Left ventricle myocardium superior (tissue), 1 donor: ENCODE results near the gene SH3RF1. TPM values are rescaled to one million over a fixed set of nuclear protein-coding genes. Genes with fewer than 3 reads are reported as not detected.

Source experiments
- ATAC-seq: fragments of 200-7000 bp; cut with Tn5 transposase; one replicate; pipeline ENCODE4 v1.9.1; 2020; ENCODE audit warnings: mild to moderate bottlenecking, moderate library complexity
- DNase-seq: peaks from one replicate; pipeline ENCODE4 v3.0.0-alpha.2; 2020
- intact Hi-C: fragments of 100-400 bp; cut with micrococcal nuclease; formaldehyde crosslinking; loops from one replicate; pipeline ENCODE4 v1.11.0; 2022
- total RNA-seq: library from RNA; stranded (reverse); fragmentation: NEBNext Ultra II Directional; extraction: Animal tissue kit (Norgen Biotek cat#: 25700); gene quantifications from one replicate; pipeline ENCODE4 v1.2.1, GENCODE V29; 2021
- donor health status: DM: no; HTN: yes; CAD: no; lungs with severe emphysema.

Gene SH3RF1
- total RNA-seq, 1 donor from 2014 or later, result 5.8 TPM

DNA sequence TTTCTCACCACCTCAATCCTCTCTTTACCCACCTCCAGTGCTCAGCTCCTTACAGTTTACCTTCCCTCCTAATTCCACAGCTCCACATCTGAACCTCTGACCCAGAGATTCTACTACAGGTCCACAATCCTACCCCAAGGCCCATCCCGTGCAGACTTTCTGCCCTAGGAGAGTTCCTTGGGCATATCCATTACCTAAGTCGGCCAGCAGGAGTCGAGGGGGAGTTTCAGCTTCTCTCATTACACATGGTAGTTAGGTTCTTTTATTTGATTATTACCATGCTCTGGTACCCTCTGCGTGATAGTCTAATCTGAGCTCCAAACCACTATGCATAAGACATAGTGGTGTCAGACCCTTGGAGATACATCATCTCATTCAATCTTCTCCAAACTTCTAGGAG lies 117.9 kb downstream of the SH3RF1 start:
- DNase-seq (no peak), ATAC-seq (no peak)
- intact Hi-C loops, result no loop called here

DNA sequence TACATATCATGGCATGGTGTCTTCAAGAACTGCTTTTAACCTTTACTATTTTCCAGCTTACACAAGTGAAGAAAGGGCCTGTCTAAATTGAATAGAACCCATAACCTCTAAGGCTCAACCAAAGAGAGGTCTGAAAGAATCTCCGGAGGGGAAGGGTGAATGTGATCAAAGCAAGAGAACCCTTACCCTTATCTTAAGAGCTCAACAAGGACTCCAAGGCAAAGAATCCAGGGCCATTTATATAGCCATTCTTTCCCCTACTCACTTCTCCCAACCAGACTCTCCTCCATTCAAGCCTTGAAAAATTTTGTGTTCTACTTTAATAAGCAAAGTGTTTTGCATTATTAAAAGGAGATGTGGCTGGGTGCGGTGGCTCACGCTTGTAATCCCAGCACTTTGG lies 118.7 kb downstream of the SH3RF1 start:
- DNase-seq, result no peak
- ATAC-seq, result no peak
- intact Hi-C loops, result no loop called here

- intact Hi-C loops, result no loop called here
- DNase-seq (no peak), ATAC-seq (no peak)
Measured at GRCh38 chr4:169151671-169152070, 119.1 kb downstream of the SH3RF1 start.

GRCh38 chr4:169150806-169151205 lies 120.0 kb downstream of the SH3RF1 start:
- ATAC-seq (no peak), DNase-seq (no peak)
- intact Hi-C loops, result no loop called here

GRCh38 chr4:169148885-169149284 lies 121.9 kb downstream of the SH3RF1 start:
- intact Hi-C loops, result no loop called here
- DNase-seq (no peak), ATAC-seq (no peak)

GRCh38 chr4:169147191-169147590 lies 123.6 kb downstream of the SH3RF1 start:
- DNase-seq, result no peak
- intact Hi-C loops, result no loop called here
- ATAC-seq, result no peak

DNA sequence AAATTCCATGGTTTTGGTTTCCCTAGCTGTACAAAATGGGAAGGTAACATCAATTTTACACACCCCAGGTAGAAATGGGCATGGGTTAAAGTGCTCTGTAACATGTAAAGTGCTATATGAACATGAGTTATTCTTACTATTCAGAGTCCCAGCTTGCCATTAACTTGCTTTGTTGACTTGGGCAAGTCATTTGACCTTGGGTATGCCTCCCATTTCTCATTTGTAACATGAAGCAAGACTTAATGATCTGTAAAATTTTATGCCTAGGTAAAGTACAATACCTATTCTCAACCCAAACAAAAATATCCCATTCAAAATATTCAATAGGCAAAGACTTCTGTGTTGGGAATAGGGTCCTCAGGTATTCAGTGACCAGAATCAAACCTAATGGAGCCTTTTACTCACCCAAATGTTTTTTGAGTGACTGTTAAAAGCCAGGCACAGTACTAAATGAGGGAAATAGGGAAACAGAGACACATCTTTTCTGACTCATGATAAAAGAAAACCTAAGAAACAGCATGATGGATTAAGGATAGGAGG lies 126.6 kb downstream of the SH3RF1 start:
- DNase-seq, result no peak
- intact Hi-C loops, result no loop called here

GRCh38 chr4:169143335-169143734 lies 127.4 kb downstream of the SH3RF1 start:
- intact Hi-C loops, result no loop called here
- no peak for DNase-seq
- ATAC-seq, result no peak

More for the DNA sequence above, 126.6 kb downstream of the SH3RF1 start:
- ATAC-seq, result no peak

DNA sequence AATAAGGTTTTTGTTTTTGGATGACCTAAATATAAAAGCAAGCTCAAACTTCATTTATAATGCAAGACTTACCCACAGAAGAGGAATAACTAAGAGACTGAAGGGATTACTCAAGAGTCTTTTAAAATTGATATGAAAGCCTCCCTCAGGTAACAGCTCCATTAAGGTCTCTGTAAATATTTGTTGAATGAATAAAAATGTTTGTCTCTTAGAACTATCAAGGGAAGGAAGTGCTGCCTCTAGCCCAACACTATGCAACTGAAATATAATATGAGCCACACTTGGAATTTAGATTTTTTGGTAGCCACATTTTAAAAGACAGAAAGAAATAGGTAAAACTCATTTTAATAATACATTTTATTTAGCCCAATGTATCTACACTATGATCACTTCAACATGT lies 127.8 kb downstream of the SH3RF1 start:
- ATAC-seq (no peak), DNase-seq (no peak)

DNA sequence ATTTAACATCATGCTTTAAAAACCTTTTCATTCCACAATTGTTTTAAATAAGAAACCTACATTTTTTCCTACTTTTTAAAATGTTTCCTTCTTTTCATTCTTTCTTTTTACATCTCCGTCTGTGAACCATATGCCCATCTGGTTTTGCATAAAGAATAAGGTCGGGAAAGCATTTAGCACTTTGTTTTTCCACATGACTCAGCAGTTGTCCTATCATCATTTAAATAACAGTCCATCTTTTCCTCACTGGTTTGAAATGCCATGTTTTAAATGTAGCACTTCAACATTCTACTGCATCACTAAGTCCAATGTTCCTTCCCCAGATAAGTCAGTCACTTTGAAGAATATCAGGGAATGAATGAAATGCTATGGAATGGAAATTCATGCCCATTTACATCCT lies 128.4 kb downstream of the SH3RF1 start:
- DNase-seq, result no peak
- intact Hi-C loops, result no loop called here
- no peak for ATAC-seq

More for the DNA sequence above, 127.8 kb downstream of the SH3RF1 start:
- intact Hi-C loops, result no loop called here

- DNase-seq (no peak), ATAC-seq (no peak)
- intact Hi-C loops, result no loop called here
Measured at GRCh38 chr4:169139021-169139420, 131.7 kb downstream of the SH3RF1 start.

DNA sequence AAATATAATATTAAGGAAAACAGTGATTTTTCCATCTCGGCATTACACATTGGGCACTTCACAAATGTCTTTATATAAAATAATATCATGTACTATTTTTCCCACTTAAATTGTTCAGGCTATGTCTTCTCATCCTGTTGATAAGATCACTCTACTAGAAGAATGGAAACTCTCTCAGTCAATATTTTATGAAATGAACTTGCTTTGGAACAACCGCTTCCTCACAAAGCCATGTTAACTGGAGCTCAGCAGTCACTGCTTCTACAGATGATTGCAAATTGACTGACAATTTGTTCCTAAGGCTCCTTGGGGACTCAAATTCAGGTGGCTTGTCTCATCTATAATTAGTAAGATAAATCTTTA lies 133.2 kb downstream of the SH3RF1 start:
- DNase-seq (no peak), ATAC-seq (no peak)
- intact Hi-C loops, result no loop called here

DNA sequence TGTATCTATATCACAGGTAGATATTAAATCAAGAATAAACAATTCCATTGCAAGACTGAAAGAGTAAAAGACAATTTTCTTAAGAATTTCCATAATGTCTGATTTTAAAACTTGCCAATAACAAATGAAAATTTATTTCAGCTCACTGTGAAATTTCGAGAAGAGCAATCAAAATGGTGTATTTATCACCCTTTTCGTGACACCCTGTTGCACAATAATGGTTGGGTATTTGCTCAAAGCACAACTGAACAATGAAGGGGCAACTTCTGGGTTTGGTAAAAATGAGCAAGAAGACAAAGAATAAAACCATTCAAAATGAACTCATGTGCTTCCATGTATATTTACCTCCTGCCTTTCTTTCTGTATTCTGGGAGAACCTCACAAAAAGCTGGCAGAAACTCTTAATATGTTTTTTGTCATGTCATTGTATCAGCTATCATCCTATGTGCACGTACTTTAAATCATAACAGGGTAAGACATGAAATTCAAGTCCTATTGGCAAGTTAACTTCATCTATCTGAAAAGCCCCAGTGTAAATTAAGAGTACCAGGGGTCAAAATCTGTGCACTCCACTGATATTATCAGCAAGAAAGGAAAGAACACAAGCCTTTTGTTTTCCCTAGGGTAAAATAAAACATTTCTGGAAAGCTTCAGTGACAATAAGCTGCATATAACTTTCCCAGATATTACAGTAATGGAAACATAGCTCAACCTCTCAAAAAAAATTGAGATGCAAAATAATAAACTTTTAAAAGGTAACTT lies 133.8 kb downstream of the SH3RF1 start:
- intact Hi-C loops, result no loop called here
- DNase-seq (no peak), ATAC-seq (no peak)

DNA sequence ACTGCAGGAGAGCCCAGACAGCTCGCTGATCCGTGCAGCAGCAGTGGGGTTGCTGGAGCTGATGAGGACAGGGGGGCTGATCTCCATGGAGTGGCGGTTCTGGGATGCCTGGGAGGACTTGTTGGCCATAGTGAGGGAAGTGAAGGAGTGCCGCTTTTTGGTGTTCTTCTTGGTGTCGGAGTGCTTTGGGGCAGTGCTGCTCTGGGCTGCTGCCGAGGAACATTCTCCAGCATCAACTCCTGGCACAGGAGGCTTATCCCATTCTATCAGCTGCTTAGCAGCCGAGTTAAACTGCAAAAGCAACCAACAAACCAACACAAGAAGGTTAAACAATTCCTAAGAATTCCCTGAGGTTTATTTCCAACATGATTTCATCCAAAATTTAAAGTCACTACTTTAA lies 134.4 kb downstream of the SH3RF1 start:
- ATAC-seq (no peak), DNase-seq (no peak)
- intact Hi-C loops, result no loop called here

DNA sequence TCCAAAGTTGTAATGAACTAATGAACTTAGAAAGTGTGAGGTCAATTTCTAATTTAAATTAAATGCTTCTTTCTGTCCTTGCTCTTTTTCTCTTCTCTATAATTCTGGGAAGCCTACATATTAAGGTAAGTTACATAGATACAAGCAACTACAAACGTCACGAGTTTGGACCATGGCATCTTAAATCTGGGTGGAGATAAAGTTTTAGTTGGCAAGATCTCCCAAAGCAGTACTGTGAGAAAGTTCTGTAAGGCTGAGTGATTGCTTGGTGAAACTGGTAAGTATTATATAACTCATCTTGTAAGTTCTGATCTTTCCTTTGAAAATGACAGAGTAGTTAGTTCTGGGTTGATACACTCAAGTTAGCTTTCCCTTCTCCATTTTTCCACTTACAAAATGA lies 135.0 kb downstream of the SH3RF1 start:
- intact Hi-C loops, result no loop called here
- ATAC-seq, result no peak
- DNase-seq, result no peak

GRCh38 chr4:169133932-169134331 lies 136.8 kb downstream of the SH3RF1 start:
- no peak for DNase-seq
- ATAC-seq, result peak; percentile 80
- intact Hi-C loops, result no loop called here

DNA sequence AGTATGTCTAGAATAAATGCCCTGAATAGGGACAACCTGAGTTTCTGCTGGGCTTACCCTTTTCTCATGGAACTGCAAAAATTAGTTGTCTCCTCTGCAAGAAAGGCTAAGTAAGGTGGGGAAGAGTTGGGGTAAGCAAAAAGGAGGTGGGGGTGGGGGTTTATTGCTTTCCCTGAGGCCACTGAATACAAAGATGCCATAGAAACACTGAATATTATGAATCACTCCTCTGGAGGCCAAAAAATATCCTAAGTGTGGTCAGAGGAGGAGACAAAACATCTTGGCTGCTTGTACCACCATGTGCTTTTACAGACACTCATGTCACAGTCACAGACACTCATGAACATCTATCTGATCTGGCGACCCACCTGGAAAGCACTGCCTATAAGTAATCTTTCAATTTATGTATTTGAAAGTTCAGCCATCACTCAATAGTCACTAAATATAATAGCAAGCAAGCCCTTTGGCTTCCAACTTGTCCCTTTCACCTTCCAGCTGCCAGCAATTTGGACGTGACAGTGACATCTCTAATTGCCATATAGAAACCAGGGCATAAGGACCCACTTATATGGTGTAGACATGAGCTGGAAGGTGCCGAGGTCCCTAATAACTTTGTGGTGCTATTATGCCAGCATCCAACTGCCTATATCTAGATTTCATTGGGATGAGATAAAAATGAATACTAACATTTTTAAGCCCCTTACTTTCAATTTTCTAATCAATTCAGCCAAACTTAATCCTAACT lies 138.0 kb downstream of the SH3RF1 start:
- intact Hi-C loops, result no loop called here
- DNase-seq (no peak), ATAC-seq (peak; percentile 66)

DNA sequence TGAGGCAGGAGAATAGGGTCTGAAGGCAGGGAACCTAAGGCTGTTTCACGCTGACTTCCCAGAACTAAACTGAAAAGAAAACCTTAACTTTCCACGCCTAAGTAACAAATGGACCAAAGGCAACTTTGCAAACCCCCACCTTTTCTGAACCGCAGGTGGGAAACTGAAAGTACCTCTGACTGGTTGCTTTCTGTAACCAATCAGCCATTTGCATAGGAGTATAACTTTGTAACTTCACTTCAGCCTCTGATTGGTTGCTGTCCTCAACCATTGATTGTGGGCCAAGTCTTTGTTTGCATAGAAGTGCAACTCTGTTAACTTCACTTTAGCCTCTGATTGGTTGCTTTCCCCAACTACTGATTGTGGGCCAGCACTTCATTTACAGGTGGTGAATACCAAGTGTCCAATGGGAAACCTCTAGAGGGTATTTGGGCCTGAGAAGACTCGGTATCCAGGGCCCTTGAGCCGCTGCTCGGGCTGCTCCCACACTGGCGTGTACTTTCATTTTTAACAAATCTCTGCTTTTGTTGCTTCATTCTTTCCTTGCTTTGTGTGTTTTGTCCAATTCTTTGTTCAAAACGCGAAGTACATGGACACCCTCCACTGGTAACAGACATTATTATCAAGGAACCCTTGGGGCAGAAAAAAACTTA lies 139.1 kb downstream of the SH3RF1 start:
- intact Hi-C loops, result no loop called here
- ATAC-seq, result no peak
- DNase-seq, result no peak

DNA sequence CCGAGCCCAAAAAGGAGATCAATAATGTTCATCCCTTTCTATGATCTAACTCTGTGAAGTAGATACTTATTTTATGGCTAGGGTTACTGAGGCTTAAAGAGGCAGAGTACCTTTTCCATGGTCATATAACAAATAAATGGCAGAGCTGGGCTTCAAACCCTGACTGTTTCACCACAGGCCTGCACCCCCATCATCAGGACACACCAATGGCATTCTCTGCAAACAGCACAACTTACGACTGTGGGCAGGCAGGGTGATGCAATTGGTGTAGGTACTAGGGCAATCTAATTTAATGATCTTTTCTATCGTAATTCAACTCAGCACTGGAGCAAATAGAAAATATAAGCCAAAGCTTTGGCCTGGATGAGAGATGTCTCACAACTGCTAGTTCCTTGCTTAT lies 141.9 kb downstream of the SH3RF1 start:
- DNase-seq (no peak), ATAC-seq (no peak)
- intact Hi-C loops, result no loop called here

- no peak for ATAC-seq
- DNase-seq, result no peak
- intact Hi-C loops, result no loop called here
Measured at GRCh38 chr4:169127314-169127713, 143.4 kb downstream of the SH3RF1 start.
